Kasumi-1 (cell line): ENCODE measurements around the gene PGM3.

Experiments used
- DNase-seq, 2 experiments: peaks; one replicate each; lab custom pipeline; 2025; lab: John Stamatoyannopoulos, UW

PGM3 gene

DNA sequence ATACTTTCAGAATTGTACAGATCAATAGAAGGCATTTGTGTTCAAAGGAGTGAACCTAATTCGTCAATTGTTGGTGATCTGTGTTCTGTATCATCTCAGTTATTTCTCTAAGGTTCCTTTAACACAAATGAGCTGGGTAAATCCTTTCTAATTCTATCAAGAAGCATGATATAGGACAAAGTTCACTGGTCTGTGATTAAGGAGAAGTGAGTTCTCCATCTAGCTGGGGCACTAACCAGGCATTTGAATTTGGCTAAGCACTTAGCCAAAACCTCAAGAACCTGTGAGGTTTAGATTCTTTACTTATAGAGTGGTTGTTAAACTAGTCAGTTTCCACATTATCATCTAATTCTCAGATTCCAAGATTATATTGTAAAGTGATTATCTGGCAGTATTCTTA is 75.3 kb downstream of the PGM3 start:
- DNase-seq: no peak
